ENCODE data around the gene CREG2. TPM values are rescaled to one million over a fixed set of nuclear protein-coding genes. Genes with fewer than 3 reads are reported as not detected.

CREG2 gene
- total and polyA plus RNA-seq, 2 experiments from 2014 or later = 1.7 to 2.6 TPM

DNA sequence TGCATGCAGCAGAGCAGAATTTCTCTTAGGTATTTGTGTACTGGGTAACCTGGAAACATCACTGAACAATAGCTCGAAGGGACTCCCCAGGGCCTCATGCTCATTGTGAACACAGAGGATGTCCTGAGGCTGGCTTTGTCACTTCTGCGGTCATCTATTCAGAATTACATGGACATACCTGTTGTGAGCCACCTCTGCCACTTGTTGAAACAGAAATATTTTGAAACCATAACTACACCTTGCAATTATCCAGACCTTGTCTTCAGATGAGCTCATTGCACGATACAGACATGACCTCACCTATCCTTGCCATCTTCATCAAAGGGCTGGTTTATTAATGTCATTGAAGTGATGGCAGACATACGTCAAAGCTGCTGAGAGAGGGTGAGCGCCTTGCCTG is 23.4 kb upstream of the CREG2 start (continued):
- TF ChIP-seq, protein P1, sequence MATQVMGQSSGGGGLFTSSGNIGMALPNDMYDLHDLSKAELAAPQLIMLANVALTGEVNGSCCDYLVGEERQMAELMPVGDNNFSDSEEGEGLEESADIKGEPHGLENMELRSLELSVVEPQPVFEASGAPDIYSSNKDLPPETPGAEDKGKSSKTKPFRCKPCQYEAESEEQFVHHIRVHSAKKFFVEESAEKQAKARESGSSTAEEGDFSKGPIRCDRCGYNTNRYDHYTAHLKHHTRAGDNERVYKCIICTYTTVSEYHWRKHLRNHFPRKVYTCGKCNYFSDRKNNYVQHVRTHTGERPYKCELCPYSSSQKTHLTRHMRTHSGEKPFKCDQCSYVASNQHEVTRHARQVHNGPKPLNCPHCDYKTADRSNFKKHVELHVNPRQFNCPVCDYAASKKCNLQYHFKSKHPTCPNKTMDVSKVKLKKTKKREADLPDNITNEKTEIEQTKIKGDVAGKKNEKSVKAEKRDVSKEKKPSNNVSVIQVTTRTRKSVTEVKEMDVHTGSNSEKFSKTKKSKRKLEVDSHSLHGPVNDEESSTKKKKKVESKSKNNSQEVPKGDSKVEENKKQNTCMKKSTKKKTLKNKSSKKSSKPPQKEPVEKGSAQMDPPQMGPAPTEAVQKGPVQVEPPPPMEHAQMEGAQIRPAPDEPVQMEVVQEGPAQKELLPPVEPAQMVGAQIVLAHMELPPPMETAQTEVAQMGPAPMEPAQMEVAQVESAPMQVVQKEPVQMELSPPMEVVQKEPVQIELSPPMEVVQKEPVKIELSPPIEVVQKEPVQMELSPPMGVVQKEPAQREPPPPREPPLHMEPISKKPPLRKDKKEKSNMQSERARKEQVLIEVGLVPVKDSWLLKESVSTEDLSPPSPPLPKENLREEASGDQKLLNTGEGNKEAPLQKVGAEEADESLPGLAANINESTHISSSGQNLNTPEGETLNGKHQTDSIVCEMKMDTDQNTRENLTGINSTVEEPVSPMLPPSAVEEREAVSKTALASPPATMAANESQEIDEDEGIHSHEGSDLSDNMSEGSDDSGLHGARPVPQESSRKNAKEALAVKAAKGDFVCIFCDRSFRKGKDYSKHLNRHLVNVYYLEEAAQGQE (IDR thresholded peaks at IDR 0.05; ENCODE audit: unreplicated experiment) = no peak
- no peak for TF ChIP-seq EZH2 (IDR thresholded peaks at IDR 0.05; ENCODE audit: low read depth, unreplicated experiment)
- TF ChIP-seq ZNF114 (CRISPR knock-in tag; IDR thresholded peaks at IDR 0.05) = no peak
- no peak for TF ChIP-seq JUNB (IDR thresholded peaks at IDR 0.05; ENCODE audit: unreplicated experiment)
- TF ChIP-seq, protein P2, sequence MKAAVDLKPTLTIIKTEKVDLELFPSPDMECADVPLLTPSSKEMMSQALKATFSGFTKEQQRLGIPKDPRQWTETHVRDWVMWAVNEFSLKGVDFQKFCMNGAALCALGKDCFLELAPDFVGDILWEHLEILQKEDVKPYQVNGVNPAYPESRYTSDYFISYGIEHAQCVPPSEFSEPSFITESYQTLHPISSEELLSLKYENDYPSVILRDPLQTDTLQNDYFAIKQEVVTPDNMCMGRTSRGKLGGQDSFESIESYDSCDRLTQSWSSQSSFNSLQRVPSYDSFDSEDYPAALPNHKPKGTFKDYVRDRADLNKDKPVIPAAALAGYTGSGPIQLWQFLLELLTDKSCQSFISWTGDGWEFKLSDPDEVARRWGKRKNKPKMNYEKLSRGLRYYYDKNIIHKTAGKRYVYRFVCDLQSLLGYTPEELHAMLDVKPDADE (IDR thresholded peaks at IDR 0.05) = no peak
- no peak for TF ChIP-seq NANOG (IDR thresholded peaks at IDR 0.05; ENCODE audit: borderline replicate concordance)
- no peak for TF ChIP-seq CREB1 (CRISPR knock-in tag; IDR thresholded peaks at IDR 0.05; ENCODE audit: low read depth)
- TF ChIP-seq, protein P3, sequence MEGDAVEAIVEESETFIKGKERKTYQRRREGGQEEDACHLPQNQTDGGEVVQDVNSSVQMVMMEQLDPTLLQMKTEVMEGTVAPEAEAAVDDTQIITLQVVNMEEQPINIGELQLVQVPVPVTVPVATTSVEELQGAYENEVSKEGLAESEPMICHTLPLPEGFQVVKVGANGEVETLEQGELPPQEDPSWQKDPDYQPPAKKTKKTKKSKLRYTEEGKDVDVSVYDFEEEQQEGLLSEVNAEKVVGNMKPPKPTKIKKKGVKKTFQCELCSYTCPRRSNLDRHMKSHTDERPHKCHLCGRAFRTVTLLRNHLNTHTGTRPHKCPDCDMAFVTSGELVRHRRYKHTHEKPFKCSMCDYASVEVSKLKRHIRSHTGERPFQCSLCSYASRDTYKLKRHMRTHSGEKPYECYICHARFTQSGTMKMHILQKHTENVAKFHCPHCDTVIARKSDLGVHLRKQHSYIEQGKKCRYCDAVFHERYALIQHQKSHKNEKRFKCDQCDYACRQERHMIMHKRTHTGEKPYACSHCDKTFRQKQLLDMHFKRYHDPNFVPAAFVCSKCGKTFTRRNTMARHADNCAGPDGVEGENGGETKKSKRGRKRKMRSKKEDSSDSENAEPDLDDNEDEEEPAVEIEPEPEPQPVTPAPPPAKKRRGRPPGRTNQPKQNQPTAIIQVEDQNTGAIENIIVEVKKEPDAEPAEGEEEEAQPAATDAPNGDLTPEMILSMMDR (conservative IDR thresholded peaks at IDR 0.05; ENCODE audit: low read depth in 2 of 2) = no peak

DNA sequence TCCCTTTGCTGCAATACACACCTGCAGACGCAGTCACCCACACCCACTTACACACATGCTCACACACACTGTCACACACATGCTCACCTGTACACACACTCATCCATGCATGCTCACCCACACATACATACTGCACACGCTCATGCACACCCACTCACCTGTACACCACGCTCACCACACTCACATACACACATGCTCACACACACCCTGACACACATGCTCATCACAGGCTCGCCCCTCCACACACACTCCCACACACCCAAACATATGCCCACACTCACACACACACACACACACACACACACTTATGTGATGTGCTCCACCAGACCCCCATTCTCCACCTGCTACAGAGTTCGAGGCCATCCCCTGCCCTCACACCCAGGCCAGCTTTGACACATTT is 22.8 kb upstream of the CREG2 start:
- Mint-ChIP-seq H3K27ac (no peak overlapping the region), H3K27me3 (ENCODE audit: insufficient read depth, low read depth, poor library complexity) (peaks cover 9% of the 10 kb centered on the region), H3K4me1 (peaks cover 12% of the 10 kb centered on the region; the same call in 2 of the 3 replicates), H3K36me3 (ENCODE audit: low read depth) (no peaks in the 10 kb centered on the region; the same call in 2 of the 3 replicates), H3K4me3 (no peak overlapping the region), H3K9me3 (peaks cover 6% of the 10 kb centered on the region)
- Histone ChIP-seq H3K79me2 (replicated peaks; ENCODE audit: insufficient read depth) (no peaks in the 10 kb centered on the region), H2AFZ (no peak overlapping the region), H3K4me3 (no peak overlapping the region), H3K36me3 (ENCODE audit: insufficient read depth) (no peaks in the 10 kb centered on the region), H3K9me2 (ENCODE audit: insufficient read depth) (no peaks in the 10 kb centered on the region), H3K27ac (ENCODE audit: low read depth) (no peak overlapping the region), H3K4me2 (no peak overlapping the region), H3F3A (replicated peaks; ENCODE audit: low read depth) (no peaks in the 10 kb centered on the region), H3K27me3 (ENCODE audit: insufficient read depth) (no peaks in the 10 kb centered on the region), H3K4me1 (ENCODE audit: insufficient read depth) (no peaks in the 10 kb centered on the region), H4K20me1 (replicated peaks; ENCODE audit: insufficient read depth) (no peaks in the 10 kb centered on the region)
- DNase-seq (ENCODE audit: low spot score) = no peak
- ATAC-seq = no peak
- TF ChIP-seq EZH2 (IDR thresholded peaks at IDR 0.05; ENCODE audit: low read depth, unreplicated experiment) (no peak), ZNF331 (CRISPR knock-in tag; IDR thresholded peaks at IDR 0.05; ENCODE audit: low read depth) (no peak), JUNB (IDR thresholded peaks at IDR 0.05; ENCODE audit: unreplicated experiment) (no peak), ZNF114 (CRISPR knock-in tag; IDR thresholded peaks at IDR 0.05) (no peak)
- TF ChIP-seq, protein P1 (IDR thresholded peaks at IDR 0.05; ENCODE audit: unreplicated experiment) = no peak

All from GM23338 (cell line).